H1 (cell line): Measurements from ENCODE around the gene NEDD4. TPM values are rescaled to one million over a fixed set of nuclear protein-coding genes. Genes with fewer than 3 reads are reported as not detected.

ENCODE experiments used
- CTCF ChIA-PET: fragments of 300-600 bp; sonication (Branson Sonifier 250); formaldehyde crosslinking; loops from one replicate; lab custom pipeline; 2021; ENCODE audit not compliant: partially characterized antibody; lab: Charles Lee
- POLR2A ChIA-PET: fragments of 300-600 bp; sonication (Branson Sonifier 250); formaldehyde crosslinking; loops from one replicate; lab custom pipeline; 2021; ENCODE audit warnings: inconsistent platforms; ENCODE audit not compliant: partially characterized antibody; lab: Charles Lee
- DNase-seq, 2 experiments: peaks; one replicate each; pipeline versions ENCODE4 v3.0.0 to v3.0.0-alpha.2; 2010 to 2022; ENCODE audit warnings: low spot score in 2 of 2, low read depth in 1 of 2, mixed read lengths in 1 of 2
- FAIRE-seq: peaks from 2 replicates; lab custom pipeline; 2011; peaks lifted over from hg19 to GRCh38; lab: Jason Lieb, UNC
- H2AFZ ChIP-seq: 2 replicates; pipeline ENCODE4 v1.8.1; 2012; ENCODE audit warnings: low read length, inconsistent platforms
- H2AK5ac ChIP-seq: 2 replicates; pipeline ENCODE4 v1.6.1; 2013; ENCODE audit warnings: low read depth, low read length
- H2BK120ac ChIP-seq: replicated peaks from 2 replicates; pipeline ENCODE3; 2013; ENCODE audit warnings: low read depth, low read length, inconsistent platforms
- H2BK12ac ChIP-seq: 2 replicates; pipeline ENCODE4 v1.6.1; 2013; ENCODE audit warnings: low read depth, low read length
- H2BK15ac ChIP-seq: 2 replicates; pipeline ENCODE4 v1.6.1; 2013; ENCODE audit warnings: low read length
- H2BK20ac ChIP-seq: 2 replicates; pipeline ENCODE4 v1.6.1; 2013; ENCODE audit warnings: low read length
- H2BK5ac ChIP-seq: 2 replicates; pipeline ENCODE4 v1.6.1; 2013; ENCODE audit warnings: low read depth, low read length
- H3K14ac ChIP-seq: 2 replicates; pipeline ENCODE4 v1.6.1; 2013; ENCODE audit warnings: inconsistent platforms; ENCODE audit not compliant: insufficient read length
- H3K18ac ChIP-seq: 2 replicates; pipeline ENCODE4 v1.6.1; 2013; ENCODE audit warnings: low read length; ENCODE audit errors: extremely low read depth
- H3K23ac ChIP-seq: 2 replicates; pipeline ENCODE4 v1.6.1; 2013; ENCODE audit warnings: inconsistent platforms; ENCODE audit not compliant: insufficient read length
- H3K23me2 ChIP-seq: 2 replicates; pipeline ENCODE4 v1.6.1; 2013; ENCODE audit warnings: low read depth, low read length
- H3K27ac ChIP-seq: 2 replicates; pipeline ENCODE4 v1.6.1; 2011; ENCODE audit warnings: low read depth, low read length, inconsistent platforms
- H3K27me3 ChIP-seq, 4 experiments: replicated peaks in 1 of 4; 1 replicate in 1 of 4; 2 replicates in 3 of 4; pipeline versions ENCODE4 v1.6.1 to v1.8.1; 2011 to 2013; ENCODE audit warnings: low read length in 3 of 4, mild to moderate bottlenecking in 3 of 4, inconsistent platforms in 2 of 4, mixed read lengths in 2 of 4, moderate library complexity in 1 of 4; ENCODE audit not compliant: control insufficient read depth in 3 of 4, insufficient read depth in 3 of 4; ENCODE audit errors: extremely low read depth in 1 of 4
- H3K36me3 ChIP-seq, 4 experiments: 2 replicates each; pipeline versions ENCODE4 v1.6.1 to v1.8.1; 2011 to 2013; ENCODE audit warnings: mild to moderate bottlenecking in 4 of 4, low read length in 3 of 4, moderate library complexity in 2 of 4, control low read depth in 1 of 4, inconsistent platforms in 1 of 4; ENCODE audit not compliant: insufficient read depth in 4 of 4, control insufficient read depth in 2 of 4
- H3K4ac ChIP-seq: replicated peaks from 2 replicates; pipeline ENCODE3; 2013; ENCODE audit warnings: low read length, low read depth, mixed read lengths, inconsistent platforms; ENCODE audit not compliant: insufficient read length
- H3K4me1 ChIP-seq, 4 experiments: replicated peaks in 1 of 4; 1 replicate in 1 of 4; 2 replicates in 3 of 4; pipeline versions ENCODE4 v1.6.1 to v1.8.1; 2011 to 2013; ENCODE audit warnings: low read length in 3 of 4, inconsistent platforms in 2 of 4, mixed read lengths in 1 of 4; ENCODE audit not compliant: insufficient read depth in 4 of 4, control insufficient read depth in 3 of 4
- H3K4me2 ChIP-seq, 2 experiments: 2 replicates each; pipeline versions ENCODE4 v1.6.1 to v1.8.1; 2011 to 2013; ENCODE audit warnings: low read depth in 2 of 2, low read length in 2 of 2, control low read depth in 1 of 2, inconsistent platforms in 1 of 2, mild to moderate bottlenecking in 1 of 2; ENCODE audit not compliant: insufficient read depth in 1 of 2
- H3K4me3 ChIP-seq, 4 experiments: fragments of 200-600, 300-600 bp in 1 of 4; sonication (generic), shearing (Covaris generic), sonication (Bioruptor Twin) in 1 of 4; 2 replicates each; pipeline versions ENCODE4 v1.5.1 to v1.8.1; 2011 to 2016; ENCODE audit warnings: low read length in 4 of 4, low read depth in 3 of 4, control low read depth in 2 of 4, inconsistent platforms in 2 of 4, mild to moderate bottlenecking in 2 of 4, mixed read lengths in 1 of 4, moderate library complexity in 1 of 4; ENCODE audit not compliant: insufficient read depth in 2 of 4; ENCODE audit errors: extremely low read depth in 1 of 4
- H3K56ac ChIP-seq: replicated peaks from 2 replicates; pipeline ENCODE3; 2013; ENCODE audit warnings: low read depth, mild to moderate bottlenecking, mixed read lengths, low read length, inconsistent platforms; ENCODE audit not compliant: insufficient read length
- H3K79me1 ChIP-seq: 2 replicates; pipeline ENCODE4 v1.6.1; 2013; ENCODE audit warnings: low read depth, low read length, control low read depth
- H3K79me2 ChIP-seq, 2 experiments: 2 replicates each; pipeline versions ENCODE4 v1.6.1 to v1.8.1; 2012 to 2013; ENCODE audit warnings: low read length in 2 of 2, mild to moderate bottlenecking in 2 of 2, inconsistent platforms in 1 of 2; ENCODE audit not compliant: insufficient read depth in 2 of 2, control insufficient read depth in 1 of 2
- H3K9ac ChIP-seq, 4 experiments: replicated peaks in 1 of 4; 1 replicate in 1 of 4; 2 replicates in 3 of 4; pipeline versions ENCODE4 v1.6.1 to v1.8.1; 2011 to 2013; ENCODE audit warnings: low read depth in 3 of 4, low read length in 3 of 4, control low read depth in 2 of 4, mild to moderate bottlenecking in 2 of 4, moderate library complexity in 2 of 4, inconsistent platforms in 1 of 4; ENCODE audit errors: extremely low read depth in 1 of 4
- H3K9me3 ChIP-seq, 2 experiments: 2 replicates each; pipeline versions ENCODE4 v1.6.1 to v1.8.1; 2012 to 2013; ENCODE audit warnings: mild to moderate bottlenecking in 2 of 2, moderate library complexity in 2 of 2, control low read depth in 1 of 2, inconsistent platforms in 1 of 2, low read depth in 1 of 2, low read length in 1 of 2, mixed read lengths in 1 of 2; ENCODE audit not compliant: insufficient read depth in 2 of 2
- H4K20me1 ChIP-seq, 2 experiments: replicated peaks in 1 of 2; 2 replicates each; pipeline versions ENCODE3 to v1.8.1; 2011 to 2013; ENCODE audit warnings: inconsistent platforms in 2 of 2, low read length in 2 of 2, mild to moderate bottlenecking in 1 of 2; ENCODE audit not compliant: insufficient read depth in 2 of 2, control insufficient read depth in 1 of 2
- H4K5ac ChIP-seq: 2 replicates; pipeline ENCODE4 v1.6.1; 2013; ENCODE audit warnings: low read length, low read depth, mixed read lengths, inconsistent platforms; ENCODE audit not compliant: insufficient read length
- H4K8ac ChIP-seq: 2 replicates; pipeline ENCODE4 v1.8.0; 2013; ENCODE audit warnings: mild to moderate bottlenecking, moderate library complexity, low read length, inconsistent platforms; ENCODE audit not compliant: insufficient read depth; ENCODE audit errors: extremely low read depth
- H4K91ac ChIP-seq: replicated peaks from 2 replicates; pipeline ENCODE3; 2013; ENCODE audit warnings: low read length, mixed read lengths, inconsistent platforms; ENCODE audit not compliant: insufficient read length
- BCL11A ChIP-seq, 2 experiments: IDR thresholded peaks; one replicate each; pipeline ENCODE4 v1.6.1; 2011; ENCODE audit warnings: low read depth in 2 of 2, low read length in 2 of 2, mild to moderate bottlenecking in 2 of 2
- CHD2 ChIP-seq: IDR thresholded peaks from 2 replicates; pipeline ENCODE4 v1.6.1; 2012; ENCODE audit warnings: low read length, improper control_type of control experiment
- JUN ChIP-seq: IDR thresholded peaks from 2 replicates; pipeline ENCODE4 v1.6.1; 2011; ENCODE audit warnings: low read depth, mild to moderate bottlenecking, improper control_type of control experiment, low read length
- MAFK ChIP-seq: IDR thresholded peaks from 2 replicates; pipeline ENCODE4 v1.6.1; 2012; ENCODE audit warnings: low read depth, mild to moderate bottlenecking, improper control_type of control experiment, low read length
- POLR2AphosphoS5 ChIP-seq: IDR thresholded peaks from 2 replicates; pipeline ENCODE4 v1.6.1; 2011; ENCODE audit warnings: low read depth, low read length
- RBBP5 ChIP-seq: IDR thresholded peaks from 2 replicates; pipeline ENCODE4 v1.7.1; 2012; ENCODE audit warnings: low read depth, mild to moderate bottlenecking, inconsistent platforms, low read length, moderate library complexity, borderline replicate concordance
- SIRT6 ChIP-seq: IDR thresholded peaks from one replicate; pipeline ENCODE4 v1.7.1; 2012; ENCODE audit warnings: low read length, inconsistent platforms
- ZNF274 ChIP-seq: IDR thresholded peaks from 2 replicates; pipeline ENCODE4 v1.7.0; 2012; ENCODE audit warnings: low read length, borderline replicate concordance; ENCODE audit errors: extremely low read depth
- WGBS, 2 experiments: shearing (Covaris generic) in 1 of 2; methylation state at CpG; one replicate each; pipeline versions ENCODE4 v1.1.6 to v1.1.7; 2013 to 2015; ENCODE audit warnings: low lambda C conversion rate in 2 of 2, mixed read lengths in 2 of 2, inconsistent platforms in 1 of 2, low coverage in 1 of 2, missing lambda C conversion rate in 1 of 2; ENCODE audit not compliant: insufficient replicate concordance in 2 of 2, insufficient coverage in 1 of 2, insufficient read length in 1 of 2; ENCODE audit errors: extremely low coverage in 1 of 2, missing lambda C conversion rate in 1 of 2; 5-methylcytosine and 5-hydroxymethylcytosine counted together
- polyA plus RNA-seq, 7 experiments: library from polyadenylated mRNA; depleted of rRNA in 3 of 7; stranded (reverse) in 5 of 7; unstranded in 2 of 7; fragments of >200 nt in 5 of 7; fragments of 200-250 nt in 2 of 7; gene quantifications; 1 replicate in 5 of 7; 2 replicates in 1 of 7; 4 replicates in 1 of 7; pipeline versions ENCODE4 v1.2.1 to v1.2.3, GENCODE V29; 2011 to 2013; ENCODE audit warnings: missing spikeins in 2 of 7, mixed read lengths in 2 of 7
- total RNA-seq: library from RNA; stranded (reverse); fragmentation: NEBNext Ultra II Directional; extraction: Animal tissue kit (Norgen Biotek cat#: 25700); gene quantifications from 2 replicates; pipeline ENCODE4 v1.2.1, GENCODE V29; 2021
- TF ChIP-seq, protein P1 (sequence below): IDR thresholded peaks from 2 replicates; pipeline ENCODE4 v1.6.1; 2012; ENCODE audit warnings: inconsistent platforms
- TF ChIP-seq, protein P2 (sequence below): IDR thresholded peaks from 2 replicates; pipeline ENCODE4 v1.6.1; 2011; ENCODE audit warnings: low read length, improper control_type of control experiment

NEDD4 gene
- total and polyA plus RNA-seq, 2 of the 8 experiments (the other 6 are each of a cell fraction or from before 2014, with no cell fraction given), result 0.95 to 3.9 TPM

DNA sequence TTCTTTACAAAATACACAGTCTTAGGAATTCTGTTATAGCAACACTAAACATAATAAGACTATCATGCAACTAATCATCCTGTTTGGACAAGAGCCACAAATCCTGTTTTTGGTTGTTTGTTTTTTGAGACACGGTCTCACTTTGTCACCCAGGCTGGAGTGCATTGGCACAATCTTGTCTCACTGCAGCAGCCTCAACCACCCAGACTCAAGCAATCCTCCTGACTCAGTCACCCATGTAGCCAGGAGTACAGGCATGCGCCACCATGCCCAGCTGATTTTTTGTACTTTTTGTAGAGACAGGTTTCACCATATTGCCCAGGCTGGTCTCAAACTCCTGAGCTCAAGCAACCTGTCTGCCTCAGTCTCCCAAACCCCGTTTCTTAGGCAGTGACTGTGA, 28.3 kb downstream of the NEDD4 start:
- H3K36me3 ChIP-seq, result no peaks in the 10 kb centered on the region
- H2BK120ac ChIP-seq, result no peak overlapping the region
- peaks cover 1% of the 10 kb centered on the region; the same call in 1 of the 2 replicates for H3K23me2 ChIP-seq
- no peak for DNase-seq
- H3K79me1 ChIP-seq, result no peaks in the 10 kb centered on the region
- ChIA-PET POLR2A (no interaction called here), CTCF (no interaction called here)
- no peaks in the 10 kb centered on the region for H3K79me2 ChIP-seq
- H3K23ac ChIP-seq, result no peak overlapping the region
- no peak overlapping the region for H4K8ac ChIP-seq
- H2BK5ac ChIP-seq, result no peak overlapping the region
- H3K4me3 ChIP-seq, result no peak overlapping the region
- no peak overlapping the region for H3K14ac ChIP-seq
- H4K91ac ChIP-seq, result no peak overlapping the region
- no peak overlapping the region for H2BK15ac ChIP-seq
- H3K9me3 ChIP-seq, result no peaks in the 10 kb centered on the region
- H2AK5ac ChIP-seq, result no peak overlapping the region
- H3K27me3 ChIP-seq, result no peaks in the 10 kb centered on the region
- no peak overlapping the region for H3K56ac ChIP-seq
- H3K18ac ChIP-seq, result no peak overlapping the region
- H4K20me1 ChIP-seq, result no peaks in the 10 kb centered on the region
- H4K5ac ChIP-seq, result no peak overlapping the region
- no peak overlapping the region for H2BK12ac ChIP-seq
- FAIRE-seq, result no peak
- H3K27ac ChIP-seq, result no peak overlapping the region
- H3K4me1 ChIP-seq, result no peaks in the 10 kb centered on the region
- no peak overlapping the region for H3K4ac ChIP-seq
- no peak overlapping the region for H3K4me2 ChIP-seq
- H3K9ac ChIP-seq, result no peak overlapping the region
- H2AFZ ChIP-seq, result no peak overlapping the region
- H2BK20ac ChIP-seq, result no peak overlapping the region
- TF ChIP-seq ZNF274 (no peak), JUN (no peak), POLR2AphosphoS5 (no peak), MAFK (no peak), SIRT6 (no peak), RBBP5 (no peak), BCL11A (IDR thresholded peaks at IDR 0.05; ENCODE audit: low read depth in 2 of 2, low read length in 2 of 2) (no peak), CHD2 (no peak)
- TF ChIP-seq, protein P1, sequence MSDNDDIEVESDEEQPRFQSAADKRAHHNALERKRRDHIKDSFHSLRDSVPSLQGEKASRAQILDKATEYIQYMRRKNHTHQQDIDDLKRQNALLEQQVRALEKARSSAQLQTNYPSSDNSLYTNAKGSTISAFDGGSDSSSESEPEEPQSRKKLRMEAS, result no peak
- TF ChIP-seq, protein P2, sequence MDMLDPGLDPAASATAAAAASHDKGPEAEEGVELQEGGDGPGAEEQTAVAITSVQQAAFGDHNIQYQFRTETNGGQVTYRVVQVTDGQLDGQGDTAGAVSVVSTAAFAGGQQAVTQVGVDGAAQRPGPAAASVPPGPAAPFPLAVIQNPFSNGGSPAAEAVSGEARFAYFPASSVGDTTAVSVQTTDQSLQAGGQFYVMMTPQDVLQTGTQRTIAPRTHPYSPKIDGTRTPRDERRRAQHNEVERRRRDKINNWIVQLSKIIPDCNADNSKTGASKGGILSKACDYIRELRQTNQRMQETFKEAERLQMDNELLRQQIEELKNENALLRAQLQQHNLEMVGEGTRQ, result no peak
- 89% methylated on average over 3 of the region's 3 CpGs; no CpG with 5 or more reads in 1 of the 2 experiments for WGBS, 2 experiments
